Suprapubic skin (tissue), 4 donors: ENCODE data around the gene SRXN1.

Experiments
- EP300 ChIP-seq: sonication (generic); formaldehyde crosslinking; IDR thresholded peaks from one replicate; pipeline ENCODE4 v1.6.1; 2017; ENCODE audit warnings: antibody characterized with exemption
- POLR2A ChIP-seq, 2 donors: fragments of 450-650 bp; IDR thresholded peaks; one replicate each; pipeline ENCODE4 v1.6.1; 2017; ENCODE audit warnings: antibody characterized with exemption in 2 of 2, mild to moderate bottlenecking in 2 of 2, moderate library complexity in 2 of 2
- POLR2AphosphoS5 ChIP-seq, 3 donors: sonication (generic); formaldehyde crosslinking; IDR thresholded peaks; one replicate each; pipeline ENCODE4 v1.6.1; 2017; ENCODE audit warnings: antibody characterized with exemption in 3 of 3
- TF ChIP-seq, protein P1 (sequence below), 2 donors: fragments of 200-600 bp in 1 of 2; fragments of 450-650 bp in 1 of 2; sonication (generic) in 1 of 2; IDR thresholded peaks; one replicate each; pipeline ENCODE4 v1.5.1; 2016 to 2019; ENCODE audit warnings: antibody characterized with exemption in 2 of 2, mild to moderate bottlenecking in 1 of 2, moderate library complexity in 1 of 2

DNA sequence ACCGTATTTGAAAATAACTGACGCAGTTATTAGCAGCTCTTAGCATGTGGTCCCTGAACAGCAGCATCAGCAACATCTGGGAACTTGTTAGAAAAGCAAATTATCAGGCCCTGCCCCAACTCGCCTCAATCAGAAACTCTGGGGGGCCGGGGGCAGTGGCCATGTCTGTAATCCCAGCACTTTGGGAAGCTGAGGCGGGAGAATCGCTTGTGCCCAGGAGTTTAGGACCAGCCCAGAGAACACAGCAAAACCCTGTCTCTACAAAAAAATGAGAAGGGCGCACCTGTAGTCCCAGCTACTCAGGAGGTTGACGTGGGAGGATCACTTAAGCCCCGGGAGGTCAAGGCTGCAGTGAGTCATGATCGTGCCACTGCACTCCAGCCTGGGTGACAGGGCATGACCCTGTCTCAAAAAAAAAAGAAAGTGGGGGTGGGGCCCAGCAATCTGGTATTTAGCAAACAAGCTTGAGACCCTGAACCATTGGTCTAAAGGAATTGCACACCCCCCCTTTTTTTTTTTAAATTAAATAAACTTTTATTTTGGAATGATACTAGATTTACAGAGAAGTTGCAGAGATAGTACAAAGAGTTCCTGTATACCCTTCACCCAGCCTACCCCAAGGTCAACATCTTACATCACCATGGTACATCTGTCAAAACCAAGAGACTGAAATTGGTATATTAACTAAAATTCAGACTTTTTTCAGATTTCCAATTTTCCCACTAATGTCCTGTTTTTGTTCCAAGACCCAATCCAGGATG is 6.7 kb downstream of the SRXN1 start:
- TF ChIP-seq POLR2A (IDR thresholded peaks at IDR 0.05) = no peak
- TF ChIP-seq POLR2AphosphoS5 (IDR thresholded peaks at IDR 0.05) = no peak
- TF ChIP-seq, protein P1, sequence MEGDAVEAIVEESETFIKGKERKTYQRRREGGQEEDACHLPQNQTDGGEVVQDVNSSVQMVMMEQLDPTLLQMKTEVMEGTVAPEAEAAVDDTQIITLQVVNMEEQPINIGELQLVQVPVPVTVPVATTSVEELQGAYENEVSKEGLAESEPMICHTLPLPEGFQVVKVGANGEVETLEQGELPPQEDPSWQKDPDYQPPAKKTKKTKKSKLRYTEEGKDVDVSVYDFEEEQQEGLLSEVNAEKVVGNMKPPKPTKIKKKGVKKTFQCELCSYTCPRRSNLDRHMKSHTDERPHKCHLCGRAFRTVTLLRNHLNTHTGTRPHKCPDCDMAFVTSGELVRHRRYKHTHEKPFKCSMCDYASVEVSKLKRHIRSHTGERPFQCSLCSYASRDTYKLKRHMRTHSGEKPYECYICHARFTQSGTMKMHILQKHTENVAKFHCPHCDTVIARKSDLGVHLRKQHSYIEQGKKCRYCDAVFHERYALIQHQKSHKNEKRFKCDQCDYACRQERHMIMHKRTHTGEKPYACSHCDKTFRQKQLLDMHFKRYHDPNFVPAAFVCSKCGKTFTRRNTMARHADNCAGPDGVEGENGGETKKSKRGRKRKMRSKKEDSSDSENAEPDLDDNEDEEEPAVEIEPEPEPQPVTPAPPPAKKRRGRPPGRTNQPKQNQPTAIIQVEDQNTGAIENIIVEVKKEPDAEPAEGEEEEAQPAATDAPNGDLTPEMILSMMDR (IDR thresholded peaks at IDR 0.05) = no peak
- TF ChIP-seq EP300 = no peak
